B cell (primary cell): Measurements from ENCODE around the gene CRIP3. TPM values are rescaled to one million over a fixed set of nuclear protein-coding genes. Genes with fewer than 3 reads are reported as not detected.

Source experiments
- ATAC-seq: fragments of 200-7000 bp; cut with Tn5 transposase; one replicate; pipeline ENCODE4 v1.10.0; 2021; ENCODE audit warnings: low read depth, mild to moderate bottlenecking, moderate number of reproducible peaks, moderate library complexity
- CTCF ChIA-PET: fragments of 350-600 bp; sonication (Branson Sonifier 250); formaldehyde crosslinking; loops from one replicate; lab custom pipeline; 2021; ENCODE audit warnings: antibody characterized with exemption, inconsistent platforms; lab: Charles Lee
- POLR2A ChIA-PET: fragments of 350-600 bp; sonication (Branson Sonifier 250); formaldehyde crosslinking; loops from one replicate; lab custom pipeline; 2021; ENCODE audit warnings: antibody characterized with exemption; lab: Charles Lee
- DNase-seq: peaks from one replicate; pipeline ENCODE4 v3.0.0; 2013
- H2AFZ ChIP-seq: 2 replicates; pipeline ENCODE4 v1.6.1; 2012; ENCODE audit warnings: mild to moderate bottlenecking, low read depth, low read length; ENCODE audit not compliant: insufficient read depth, poor library complexity, severe bottlenecking
- H3K27ac ChIP-seq, 2 donors: 1 replicate in 1 of 2; 2 replicates in 1 of 2; pipeline ENCODE4 v1.5.1; 2012 to 2013; ENCODE audit warnings: low read length in 2 of 2, mild to moderate bottlenecking in 2 of 2, moderate library complexity in 1 of 2
- H3K27me3 ChIP-seq, 4 experiments: fragments of 200-600 bp in 1 of 4; sonication (generic) in 1 of 4; replicated peaks in 1 of 4; 1 replicate in 2 of 4; 2 replicates in 2 of 4; pipeline versions ENCODE4 v1.6.1 to v1.7.0; 2013 to 2016; ENCODE audit warnings: low read length in 3 of 4, mild to moderate bottlenecking in 2 of 4, mixed read lengths in 1 of 4, moderate library complexity in 1 of 4; ENCODE audit not compliant: insufficient read depth in 4 of 4, control insufficient read depth in 3 of 4; ENCODE audit errors: control extremely low read depth in 1 of 4
- H3K36me3 ChIP-seq, 2 experiments: replicated peaks in 1 of 2; 1 replicate in 1 of 2; 2 replicates in 1 of 2; pipeline versions ENCODE4 v1.6.1 to v1.7.1; 2013; ENCODE audit warnings: low read length in 1 of 2; ENCODE audit not compliant: insufficient read depth in 2 of 2, control insufficient read depth in 1 of 2; ENCODE audit errors: control extremely low read depth in 1 of 2, extremely low read depth in 1 of 2
- H3K4me1 ChIP-seq, 2 donors: fragments of 200-600 bp in 1 of 2; sonication (generic) in 1 of 2; 1 replicate in 1 of 2; 2 replicates in 1 of 2; pipeline versions ENCODE4 v1.5.1 to v1.6.1; 2013 to 2017; ENCODE audit warnings: low read length in 2 of 2; ENCODE audit not compliant: control insufficient read depth in 2 of 2, insufficient read depth in 2 of 2
- H3K4me2 ChIP-seq: replicated peaks from 2 replicates; pipeline ENCODE3; 2012; ENCODE audit warnings: mild to moderate bottlenecking, low read depth, low read length; ENCODE audit not compliant: poor library complexity, severe bottlenecking
- H3K4me3 ChIP-seq, 5 experiments: fragments of 200-600 bp in 1 of 5; sonication (generic) in 1 of 5; 1 replicate in 3 of 5; 2 replicates in 2 of 5; pipeline versions ENCODE4 v1.5.1 to v1.7.0; 2011 to 2016; ENCODE audit warnings: low read length in 4 of 5, mild to moderate bottlenecking in 4 of 5, low read depth in 2 of 5, control low read depth in 1 of 5, moderate library complexity in 1 of 5; ENCODE audit not compliant: insufficient read depth in 1 of 5; ENCODE audit errors: control extremely low read depth in 1 of 5, extremely low read depth in 1 of 5
- H3K79me2 ChIP-seq: fragments of 200-600 bp; sonication (generic); one replicate; pipeline ENCODE4 v1.6.0; 2016; ENCODE audit warnings: low read length; ENCODE audit not compliant: control insufficient read depth, insufficient read depth
- H3K9ac ChIP-seq: fragments of 200-600 bp; sonication (generic); 2 replicates; pipeline ENCODE4 v1.6.1; 2017; ENCODE audit warnings: mild to moderate bottlenecking, low read length, moderate library complexity
- H3K9me3 ChIP-seq, 3 donors: one replicate each; pipeline versions ENCODE4 v1.6.1 to v1.7.1; 2013; ENCODE audit warnings: low read length in 2 of 3; ENCODE audit not compliant: control insufficient read depth in 2 of 3, insufficient read depth in 1 of 3; ENCODE audit errors: control extremely low read depth in 1 of 3
- H4K20me1 ChIP-seq: 2 replicates; pipeline ENCODE4 v1.6.0; 2012; ENCODE audit warnings: mild to moderate bottlenecking, low read length; ENCODE audit not compliant: insufficient read depth, control insufficient read depth, poor library complexity, severe bottlenecking
- H3K27ac Mint-ChIP-seq: one replicate; pipeline ENCODE4 v1.8.0; 2021; ENCODE audit warnings: mixed read lengths
- H3K27me3 Mint-ChIP-seq: one replicate; pipeline ENCODE4 v1.8.0; 2021; ENCODE audit warnings: mixed read lengths
- H3K4me1 Mint-ChIP-seq: one replicate; pipeline ENCODE4 v1.8.0; 2021; ENCODE audit warnings: mixed read lengths
- H3K4me3 Mint-ChIP-seq: one replicate; pipeline ENCODE4 v1.8.0; 2021; ENCODE audit warnings: mixed read lengths
- H3K9me3 Mint-ChIP-seq: one replicate; pipeline ENCODE4 v1.8.0; 2022; ENCODE audit warnings: mixed read lengths; ENCODE audit not compliant: insufficient read depth
- CTCF ChIP-seq: fragments of 200-600 bp; IDR thresholded peaks from one replicate; pipeline ENCODE4 v1.8.0; 2022; ENCODE audit warnings: antibody characterized with exemption, mild to moderate bottlenecking
- EZH2 ChIP-seq: IDR thresholded peaks from 2 replicates; pipeline ENCODE4 v1.6.1; 2012; ENCODE audit warnings: borderline replicate concordance, low read depth, mild to moderate bottlenecking, moderate library complexity, low read length; ENCODE audit not compliant: insufficient read depth, poor library complexity, severe bottlenecking
- WGBS: methylation state at CpG from one replicate; pipeline ENCODE4 v1.1.5; 2013; ENCODE audit warnings: missing lambda C conversion rate; ENCODE audit not compliant: insufficient coverage; 5-methylcytosine and 5-hydroxymethylcytosine counted together
- intact Hi-C: fragments of 100-400 bp; cut with micrococcal nuclease; formaldehyde crosslinking; loops from one replicate; pipeline ENCODE4 v1.10.0; 2022
- polyA plus RNA-seq: library from polyadenylated mRNA; depleted of rRNA; stranded (reverse); fragments of >200 nt; gene quantifications from 2 replicates; pipeline ENCODE4 v1.2.3, GENCODE V29; 2012
- total RNA-seq, 2 donors: library from RNA; stranded (reverse); fragments of 120-200 nt in 1 of 2; gene quantifications; 1 replicate in 1 of 2; 2 replicates in 1 of 2; pipeline versions ENCODE4 v1.2.3 to v1.2.4, GENCODE V29; 2013 to 2022

The CRIP3 gene
- total and polyA plus RNA-seq, 2 donors (not counting 1 experiment from before 2014, with no cell fraction given), result 25.8 to 64.6 TPM

GRCh38 chr6:43298565-43299337, 9.9 kb downstream of the CRIP3 start:
- Histone ChIP-seq H3K9me3 (no peaks in the 10 kb centered on the region), H3K4me3 (no peak overlapping the region), H4K20me1 (no peaks in the 10 kb centered on the region), H3K79me2 (no peaks in the 10 kb centered on the region), H3K4me1 (no peaks in the 10 kb centered on the region), H3K9ac (no peak overlapping the region), H3K4me2 (no peak overlapping the region), H3K27me3 (peaks cover 0 to 19% (median 1%) of the 10 kb centered on the region in 4 experiments), H3K36me3 (no peaks in the 10 kb centered on the region), H3K27ac (no peak overlapping the region), H2AFZ (no peak overlapping the region)
- no peak for ATAC-seq
- DNase-seq, result no peak
- WGBS, result 71% methylated on average over 5 of the region's 12 CpGs
- CTCF ChIA-PET, result interaction anchor here (3.6 kb wide), 1 partner anchor 9 kb away, joined by 19 read pairs; the partner anchor contains the start of gene CRIP3
- Mint-ChIP-seq H3K4me3 (no peak overlapping the region), H3K27ac (no peak overlapping the region), H3K27me3 (peaks cover 14% of the 10 kb centered on the region), H3K4me1 (peaks cover 4% of the 10 kb centered on the region), H3K9me3 (no peaks in the 10 kb centered on the region)
- TF ChIP-seq CTCF (no peak), EZH2 (no peak)
- intact Hi-C loops, result no loop called here
- POLR2A ChIA-PET, result no interaction called here
